HEK293 (cell line): ENCODE results near the gene NSUN6.

Experiments
- CTCF ChIA-PET: fragments of 350-600 bp; formaldehyde crosslinking; extraction: SDS; loops from one replicate; lab custom pipeline; 2021; ENCODE audit warnings: antibody characterized with exemption; lab: Yijun Ruan, JAX
- POLR2A ChIA-PET: fragments of 300-600 bp; formaldehyde crosslinking; extraction: SDS; loops from one replicate; lab custom pipeline; 2020; ENCODE audit warnings: antibody characterized with exemption, inconsistent platforms; lab: Yijun Ruan, JAX
- H3K27ac ChIP-seq: fragments of 200-500 bp; sonication (Bioruptor generic); 2 replicates; pipeline ENCODE4 v1.5.1; 2014; ENCODE audit warnings: low read depth, low read length, control low read depth, inconsistent platforms; ENCODE audit errors: extremely low read depth
- H3K36me3 ChIP-seq, 2 experiments: fragments of 200-500 bp in 1 of 2; sonication (Bioruptor generic) in 1 of 2; 1 replicate in 1 of 2; 2 replicates in 1 of 2; pipeline ENCODE4 v1.5.1; 2014 to 2017; ENCODE audit warnings: inconsistent platforms in 2 of 2, low read length in 2 of 2; ENCODE audit not compliant: control insufficient read depth in 2 of 2, insufficient read depth in 1 of 2
- H3K4me1 ChIP-seq: fragments of 200-500 bp; sonication (Bioruptor generic); 2 replicates; pipeline ENCODE4 v1.5.1; 2014; ENCODE audit warnings: mild to moderate bottlenecking, low read length, inconsistent platforms; ENCODE audit not compliant: control insufficient read depth, insufficient read depth
- H3K4me3 ChIP-seq: 2 replicates; pipeline ENCODE4 v1.5.1; 2011; ENCODE audit warnings: low read depth, mild to moderate bottlenecking, control low read depth, low read length, moderate library complexity
- H3K9me3 ChIP-seq: fragments of 200-500 bp; sonication (Bioruptor generic); 2 replicates; pipeline ENCODE4 v1.5.1; 2014; ENCODE audit warnings: low read depth, low read length, inconsistent platforms; ENCODE audit not compliant: control insufficient read depth, insufficient read depth
- GLI2 ChIP-seq: fragments of 450-650 bp; formaldehyde crosslinking; IDR thresholded peaks from 2 replicates; pipeline ENCODE4; 2017; ENCODE audit warnings: missing biosample characterization, missing genetic modification characterization, low read depth, borderline replicate concordance
- IKZF3 ChIP-seq: fragments of 450-650 bp; IDR thresholded peaks from 2 replicates; pipeline ENCODE4 v1.5.0; 2018; ENCODE audit warnings: missing biosample characterization, mild to moderate bottlenecking, missing genetic modification characterization, moderate library complexity
- KLF7 ChIP-seq: fragments of 450-650 bp; formaldehyde crosslinking; IDR thresholded peaks from 2 replicates; pipeline ENCODE4 v1.5.1; 2016; ENCODE audit warnings: missing biosample characterization, missing genetic modification characterization, borderline replicate concordance
- MEIS1 ChIP-seq: sonication (generic); formaldehyde crosslinking; IDR thresholded peaks from 2 replicates; pipeline ENCODE4 v1.8.1; 2022; ENCODE audit warnings: missing genetic modification reagents, mild to moderate bottlenecking, borderline replicate concordance
- PRDM1 ChIP-seq: fragments of 450-650 bp; formaldehyde crosslinking; IDR thresholded peaks from 2 replicates; pipeline ENCODE4; 2016; ENCODE audit warnings: missing biosample characterization, missing genetic modification characterization
- SCRT1 ChIP-seq: fragments of 450-650 bp; formaldehyde crosslinking; IDR thresholded peaks from 2 replicates; pipeline ENCODE4 v1.5.1; 2016; ENCODE audit warnings: missing biosample characterization, missing genetic modification characterization, borderline replicate concordance
- ZBTB1 ChIP-seq: fragments of 450-650 bp; formaldehyde crosslinking; IDR thresholded peaks from 2 replicates; pipeline ENCODE4 v1.5.1; 2016; ENCODE audit warnings: missing biosample characterization, missing genetic modification characterization
- ZNF132 ChIP-seq: fragments of 450-650 bp; formaldehyde crosslinking; IDR thresholded peaks from 2 replicates; pipeline ENCODE4 v1.5.1; 2017; ENCODE audit warnings: missing biosample characterization, missing genetic modification characterization, borderline replicate concordance
- ZNF138 ChIP-seq: fragments of 450-650 bp; formaldehyde crosslinking; IDR thresholded peaks from 2 replicates; pipeline ENCODE4 v1.5.1; 2016; ENCODE audit warnings: missing biosample characterization, missing genetic modification characterization, borderline replicate concordance
- ZNF169 ChIP-seq: fragments of 450-650 bp; formaldehyde crosslinking; IDR thresholded peaks from 2 replicates; pipeline ENCODE4 v1.5.1; 2016; ENCODE audit warnings: missing biosample characterization, missing genetic modification characterization
- ZNF174 ChIP-seq: fragments of 450-650 bp; formaldehyde crosslinking; IDR thresholded peaks from 2 replicates; pipeline ENCODE4 v1.5.0; 2017; ENCODE audit warnings: missing biosample characterization, mild to moderate bottlenecking, missing genetic modification characterization
- ZNF175 ChIP-seq: fragments of 450-650 bp; formaldehyde crosslinking; IDR thresholded peaks from 2 replicates; pipeline ENCODE4 v1.5.1; 2016; ENCODE audit warnings: missing biosample characterization, missing genetic modification characterization
- ZNF404 ChIP-seq: fragments of 450-650 bp; formaldehyde crosslinking; IDR thresholded peaks from 2 replicates; pipeline ENCODE4 v1.5.1; 2017; ENCODE audit warnings: missing biosample characterization, missing genetic modification characterization
- ZNF529 ChIP-seq: fragments of 450-650 bp; formaldehyde crosslinking; IDR thresholded peaks from 2 replicates; pipeline ENCODE4 v1.5.1; 2017; ENCODE audit warnings: missing genetic modification characterization, missing biosample characterization; ENCODE audit not compliant: insufficient replicate concordance
- ZNF610 ChIP-seq: fragments of 450-650 bp; formaldehyde crosslinking; IDR thresholded peaks from 2 replicates; pipeline ENCODE4 v1.5.1; 2016; ENCODE audit warnings: missing biosample characterization, missing genetic modification characterization, borderline replicate concordance
- ZNF624 ChIP-seq: fragments of 450-650 bp; formaldehyde crosslinking; IDR thresholded peaks from 2 replicates; pipeline ENCODE4 v1.5.1; 2017; ENCODE audit warnings: missing biosample characterization, missing genetic modification characterization
- ZNF660 ChIP-seq: fragments of 450-650 bp; IDR thresholded peaks from 2 replicates; pipeline ENCODE4 v1.5.1; 2018; ENCODE audit warnings: missing biosample characterization, mild to moderate bottlenecking, missing genetic modification characterization
- ZNF677 ChIP-seq: fragments of 450-650 bp; IDR thresholded peaks from 2 replicates; pipeline ENCODE4 v1.5.0; 2018; ENCODE audit warnings: missing biosample characterization, mild to moderate bottlenecking, missing genetic modification characterization, moderate library complexity
- ZNF701 ChIP-seq: fragments of 450-650 bp; formaldehyde crosslinking; IDR thresholded peaks from 2 replicates; pipeline ENCODE4 v1.5.1; 2016; ENCODE audit warnings: missing biosample characterization, missing genetic modification characterization
- TF ChIP-seq, protein P1 (sequence below): fragments of 450-650 bp; IDR thresholded peaks from 2 replicates; pipeline ENCODE4 v1.5.1; 2018; ENCODE audit warnings: missing biosample characterization, missing genetic modification characterization
- TF ChIP-seq, protein P2 (sequence below): fragments of 450-650 bp; formaldehyde crosslinking; IDR thresholded peaks from 2 replicates; pipeline ENCODE4 v1.5.0; 2017; ENCODE audit warnings: missing biosample characterization, missing genetic modification characterization, borderline replicate concordance
- TF ChIP-seq, protein P3 (sequence below): fragments of 450-650 bp; formaldehyde crosslinking; IDR thresholded peaks from 2 replicates; pipeline ENCODE4 v1.5.1; 2016; ENCODE audit warnings: missing biosample characterization, missing genetic modification characterization
- TF ChIP-seq, protein P4 (sequence below): fragments of 450-650 bp; formaldehyde crosslinking; IDR thresholded peaks from 2 replicates; pipeline ENCODE4 v1.5.1; 2016; ENCODE audit warnings: missing biosample characterization, missing genetic modification characterization
- TF ChIP-seq, protein P5 (sequence below): fragments of 450-650 bp; formaldehyde crosslinking; IDR thresholded peaks from 2 replicates; pipeline ENCODE4 v1.5.1; 2016; ENCODE audit warnings: missing biosample characterization, missing genetic modification characterization, borderline replicate concordance

NSUN6 gene

DNA sequence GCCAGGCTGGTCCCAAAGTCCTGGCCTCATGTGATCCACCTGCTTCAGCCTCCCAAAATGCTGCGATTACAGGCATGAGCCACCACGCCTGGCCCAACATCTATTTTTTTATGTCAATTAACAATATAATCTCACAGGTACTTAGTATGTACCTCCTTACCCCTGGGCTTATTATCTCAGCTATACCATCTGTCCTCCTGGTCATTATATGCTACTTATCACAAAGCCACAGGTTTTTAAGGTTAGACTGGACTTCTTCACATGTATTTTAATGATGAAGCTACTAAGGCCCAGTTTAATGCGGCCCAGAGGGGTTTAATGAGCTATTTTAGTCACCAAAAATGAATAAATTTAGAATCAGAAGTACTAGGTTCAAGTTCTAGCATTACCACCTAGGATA, 3.4 kb downstream of the NSUN6 start:
- peaks cover 13 to 24% of the 10 kb centered on the region in 2 experiments for H3K36me3 ChIP-seq
- H3K27ac ChIP-seq: no peak overlapping the region
- CTCF ChIA-PET: no interaction called here
- H3K4me1 ChIP-seq: no peaks in the 10 kb centered on the region; the same call in 1 of the 2 replicates
- POLR2A ChIA-PET: interaction anchor here (2.9 kb wide), 1 partner anchor 11 kb away, joined by 14 read pairs; the partner anchor contains the start of gene ARL5B
- no peak for TF ChIP-seq SCRT1 (tag by site-specific recombination)
- TF ChIP-seq ZBTB1: no peak
- no peak for TF ChIP-seq ZNF677 (tag by site-specific recombination)
- no peak for TF ChIP-seq ZNF624 (tag by site-specific recombination)
- no peak for TF ChIP-seq ZNF529 (tag by site-specific recombination)
- TF ChIP-seq KLF7: no peak
- no peak for TF ChIP-seq ZNF169 (tag by site-specific recombination)
- TF ChIP-seq GLI2: no peak
- TF ChIP-seq, protein P1, sequence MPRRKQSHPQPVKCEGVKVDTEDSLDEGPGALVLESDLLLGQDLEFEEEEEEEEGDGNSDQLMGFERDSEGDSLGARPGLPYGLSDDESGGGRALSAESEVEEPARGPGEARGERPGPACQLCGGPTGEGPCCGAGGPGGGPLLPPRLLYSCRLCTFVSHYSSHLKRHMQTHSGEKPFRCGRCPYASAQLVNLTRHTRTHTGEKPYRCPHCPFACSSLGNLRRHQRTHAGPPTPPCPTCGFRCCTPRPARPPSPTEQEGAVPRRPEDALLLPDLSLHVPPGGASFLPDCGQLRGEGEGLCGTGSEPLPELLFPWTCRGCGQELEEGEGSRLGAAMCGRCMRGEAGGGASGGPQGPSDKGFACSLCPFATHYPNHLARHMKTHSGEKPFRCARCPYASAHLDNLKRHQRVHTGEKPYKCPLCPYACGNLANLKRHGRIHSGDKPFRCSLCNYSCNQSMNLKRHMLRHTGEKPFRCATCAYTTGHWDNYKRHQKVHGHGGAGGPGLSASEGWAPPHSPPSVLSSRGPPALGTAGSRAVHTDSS (tag by site-specific recombination): no peak
- no peak for TF ChIP-seq ZNF174 (tag by site-specific recombination)
- TF ChIP-seq ZNF132 (tag by site-specific recombination): no peak
- no peak for TF ChIP-seq IKZF3 (tag by site-specific recombination)
- TF ChIP-seq, protein P2, sequence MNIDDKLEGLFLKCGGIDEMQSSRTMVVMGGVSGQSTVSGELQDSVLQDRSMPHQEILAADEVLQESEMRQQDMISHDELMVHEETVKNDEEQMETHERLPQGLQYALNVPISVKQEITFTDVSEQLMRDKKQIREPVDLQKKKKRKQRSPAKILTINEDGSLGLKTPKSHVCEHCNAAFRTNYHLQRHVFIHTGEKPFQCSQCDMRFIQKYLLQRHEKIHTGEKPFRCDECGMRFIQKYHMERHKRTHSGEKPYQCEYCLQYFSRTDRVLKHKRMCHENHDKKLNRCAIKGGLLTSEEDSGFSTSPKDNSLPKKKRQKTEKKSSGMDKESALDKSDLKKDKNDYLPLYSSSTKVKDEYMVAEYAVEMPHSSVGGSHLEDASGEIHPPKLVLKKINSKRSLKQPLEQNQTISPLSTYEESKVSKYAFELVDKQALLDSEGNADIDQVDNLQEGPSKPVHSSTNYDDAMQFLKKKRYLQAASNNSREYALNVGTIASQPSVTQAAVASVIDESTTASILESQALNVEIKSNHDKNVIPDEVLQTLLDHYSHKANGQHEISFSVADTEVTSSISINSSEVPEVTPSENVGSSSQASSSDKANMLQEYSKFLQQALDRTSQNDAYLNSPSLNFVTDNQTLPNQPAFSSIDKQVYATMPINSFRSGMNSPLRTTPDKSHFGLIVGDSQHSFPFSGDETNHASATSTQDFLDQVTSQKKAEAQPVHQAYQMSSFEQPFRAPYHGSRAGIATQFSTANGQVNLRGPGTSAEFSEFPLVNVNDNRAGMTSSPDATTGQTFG (tag by site-specific recombination): no peak
- TF ChIP-seq ZNF138: no peak
- TF ChIP-seq, protein P3, sequence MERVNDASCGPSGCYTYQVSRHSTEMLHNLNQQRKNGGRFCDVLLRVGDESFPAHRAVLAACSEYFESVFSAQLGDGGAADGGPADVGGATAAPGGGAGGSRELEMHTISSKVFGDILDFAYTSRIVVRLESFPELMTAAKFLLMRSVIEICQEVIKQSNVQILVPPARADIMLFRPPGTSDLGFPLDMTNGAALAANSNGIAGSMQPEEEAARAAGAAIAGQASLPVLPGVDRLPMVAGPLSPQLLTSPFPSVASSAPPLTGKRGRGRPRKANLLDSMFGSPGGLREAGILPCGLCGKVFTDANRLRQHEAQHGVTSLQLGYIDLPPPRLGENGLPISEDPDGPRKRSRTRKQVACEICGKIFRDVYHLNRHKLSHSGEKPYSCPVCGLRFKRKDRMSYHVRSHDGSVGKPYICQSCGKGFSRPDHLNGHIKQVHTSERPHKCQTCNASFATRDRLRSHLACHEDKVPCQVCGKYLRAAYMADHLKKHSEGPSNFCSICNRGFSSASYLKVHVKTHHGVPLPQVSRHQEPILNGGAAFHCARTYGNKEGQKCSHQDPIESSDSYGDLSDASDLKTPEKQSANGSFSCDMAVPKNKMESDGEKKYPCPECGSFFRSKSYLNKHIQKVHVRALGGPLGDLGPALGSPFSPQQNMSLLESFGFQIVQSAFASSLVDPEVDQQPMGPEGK (tag by site-specific recombination): no peak
- TF ChIP-seq MEIS1 (CRISPR knock-in tag): no peak
- no peak for TF ChIP-seq ZNF701
- TF ChIP-seq ZNF660: no peak
- TF ChIP-seq, all 188 proteins: peak for 0
- H3K9me3 ChIP-seq: no peaks in the 10 kb centered on the region
- no peak overlapping the region for H3K4me3 ChIP-seq

DNA sequence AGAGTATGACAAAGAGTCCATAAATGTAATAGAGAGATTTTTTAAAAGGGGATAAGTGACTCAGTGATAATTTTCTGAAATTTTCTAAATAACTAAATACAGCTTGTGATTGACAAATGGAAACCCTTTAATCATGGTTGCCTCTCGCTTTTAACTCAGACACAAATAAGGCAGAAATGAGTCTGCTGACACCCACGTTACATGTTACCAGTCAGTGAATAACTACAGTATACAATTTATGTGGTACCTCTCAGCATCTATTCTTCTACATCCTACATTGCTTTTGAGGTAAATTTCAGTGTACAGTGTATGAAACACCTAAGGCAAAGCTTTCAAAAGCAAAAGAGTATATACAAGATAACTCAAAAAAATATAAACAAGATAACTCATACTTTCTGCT, 4.2 kb downstream of the NSUN6 start:
- H3K4me3 ChIP-seq: no peak overlapping the region
- CTCF ChIA-PET: no interaction called here
- no peaks in the 10 kb centered on the region; the same call in 1 of the 2 replicates for H3K4me1 ChIP-seq
- POLR2A ChIA-PET: no interaction called here
- no peaks in the 10 kb centered on the region for H3K9me3 ChIP-seq
- H3K36me3 ChIP-seq: peaks cover 10 to 24% of the 10 kb centered on the region in 2 experiments
- no peak overlapping the region for H3K27ac ChIP-seq
- no peak for TF ChIP-seq ZNF175
- TF ChIP-seq ZNF404: no peak
- TF ChIP-seq, protein P4, sequence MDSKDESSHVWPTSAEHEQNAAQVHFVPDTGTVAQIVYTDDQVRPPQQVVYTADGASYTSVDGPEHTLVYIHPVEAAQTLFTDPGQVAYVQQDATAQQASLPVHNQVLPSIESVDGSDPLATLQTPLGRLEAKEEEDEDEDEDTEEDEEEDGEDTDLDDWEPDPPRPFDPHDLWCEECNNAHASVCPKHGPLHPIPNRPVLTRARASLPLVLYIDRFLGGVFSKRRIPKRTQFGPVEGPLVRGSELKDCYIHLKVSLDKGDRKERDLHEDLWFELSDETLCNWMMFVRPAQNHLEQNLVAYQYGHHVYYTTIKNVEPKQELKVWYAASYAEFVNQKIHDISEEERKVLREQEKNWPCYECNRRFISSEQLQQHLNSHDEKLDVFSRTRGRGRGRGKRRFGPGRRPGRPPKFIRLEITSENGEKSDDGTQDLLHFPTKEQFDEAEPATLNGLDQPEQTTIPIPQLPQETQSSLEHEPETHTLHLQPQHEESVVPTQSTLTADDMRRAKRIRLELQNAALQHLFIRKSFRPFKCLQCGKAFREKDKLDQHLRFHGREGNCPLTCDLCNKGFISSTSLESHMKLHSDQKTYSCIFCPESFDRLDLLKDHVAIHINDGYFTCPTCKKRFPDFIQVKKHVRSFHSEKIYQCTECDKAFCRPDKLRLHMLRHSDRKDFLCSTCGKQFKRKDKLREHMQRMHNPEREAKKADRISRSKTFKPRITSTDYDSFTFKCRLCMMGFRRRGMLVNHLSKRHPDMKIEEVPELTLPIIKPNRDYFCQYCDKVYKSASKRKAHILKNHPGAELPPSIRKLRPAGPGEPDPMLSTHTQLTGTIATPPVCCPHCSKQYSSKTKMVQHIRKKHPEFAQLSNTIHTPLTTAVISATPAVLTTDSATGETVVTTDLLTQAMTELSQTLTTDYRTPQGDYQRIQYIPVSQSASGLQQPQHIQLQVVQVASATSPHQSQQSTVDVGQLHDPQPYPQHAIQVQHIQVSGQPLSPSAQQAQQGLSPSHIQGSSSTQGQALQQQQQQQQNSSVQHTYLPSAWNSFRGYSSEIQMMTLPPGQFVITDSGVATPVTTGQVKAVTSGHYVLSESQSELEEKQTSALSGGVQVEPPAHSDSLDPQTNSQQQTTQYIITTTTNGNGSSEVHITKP (tag by site-specific recombination): no peak
- no peak for TF ChIP-seq ZNF610 (tag by site-specific recombination)
- no peak for TF ChIP-seq PRDM1 (tag by site-specific recombination)
- TF ChIP-seq, protein P5, sequence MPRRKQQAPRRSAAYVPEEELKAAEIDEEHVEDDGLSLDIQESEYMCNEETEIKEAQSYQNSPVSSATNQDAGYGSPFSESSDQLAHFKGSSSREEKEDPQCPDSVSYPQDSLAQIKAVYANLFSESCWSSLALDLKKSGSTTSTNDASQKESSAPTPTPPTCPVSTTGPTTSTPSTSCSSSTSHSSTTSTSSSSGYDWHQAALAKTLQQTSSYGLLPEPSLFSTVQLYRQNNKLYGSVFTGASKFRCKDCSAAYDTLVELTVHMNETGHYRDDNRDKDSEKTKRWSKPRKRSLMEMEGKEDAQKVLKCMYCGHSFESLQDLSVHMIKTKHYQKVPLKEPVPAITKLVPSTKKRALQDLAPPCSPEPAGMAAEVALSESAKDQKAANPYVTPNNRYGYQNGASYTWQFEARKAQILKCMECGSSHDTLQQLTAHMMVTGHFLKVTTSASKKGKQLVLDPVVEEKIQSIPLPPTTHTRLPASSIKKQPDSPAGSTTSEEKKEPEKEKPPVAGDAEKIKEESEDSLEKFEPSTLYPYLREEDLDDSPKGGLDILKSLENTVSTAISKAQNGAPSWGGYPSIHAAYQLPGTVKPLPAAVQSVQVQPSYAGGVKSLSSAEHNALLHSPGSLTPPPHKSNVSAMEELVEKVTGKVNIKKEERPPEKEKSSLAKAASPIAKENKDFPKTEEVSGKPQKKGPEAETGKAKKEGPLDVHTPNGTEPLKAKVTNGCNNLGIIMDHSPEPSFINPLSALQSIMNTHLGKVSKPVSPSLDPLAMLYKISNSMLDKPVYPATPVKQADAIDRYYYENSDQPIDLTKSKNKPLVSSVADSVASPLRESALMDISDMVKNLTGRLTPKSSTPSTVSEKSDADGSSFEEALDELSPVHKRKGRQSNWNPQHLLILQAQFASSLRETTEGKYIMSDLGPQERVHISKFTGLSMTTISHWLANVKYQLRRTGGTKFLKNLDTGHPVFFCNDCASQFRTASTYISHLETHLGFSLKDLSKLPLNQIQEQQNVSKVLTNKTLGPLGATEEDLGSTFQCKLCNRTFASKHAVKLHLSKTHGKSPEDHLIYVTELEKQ: no peak
